Osteocyte (in vitro differentiated cells): Measurements from ENCODE around the gene SNRNP48. TPM values are rescaled to one million over a fixed set of nuclear protein-coding genes. Genes with fewer than 3 reads are reported as not detected.

Source experiments
- DNase-seq: peaks from one replicate; pipeline ENCODE4 v3.0.0; 2021; ENCODE audit warnings: mixed read lengths; ENCODE audit not compliant: unreplicated experiment; ENCODE audit errors: extremely low spot score
- H3K27ac Mint-ChIP-seq: one replicate; pipeline ENCODE4 v1.8.0; 2021; ENCODE audit warnings: mild to moderate bottlenecking, mixed read lengths; ENCODE audit not compliant: unreplicated experiment
- H3K27me3 Mint-ChIP-seq: one replicate; pipeline ENCODE4 v1.8.0; 2021; ENCODE audit warnings: mixed read lengths; ENCODE audit not compliant: unreplicated experiment
- H3K36me3 Mint-ChIP-seq: one replicate; pipeline ENCODE4 v1.8.0; 2021; ENCODE audit warnings: mixed read lengths; ENCODE audit not compliant: unreplicated experiment
- H3K4me1 Mint-ChIP-seq: one replicate; pipeline ENCODE4 v1.8.0; 2021; ENCODE audit warnings: mixed read lengths; ENCODE audit not compliant: unreplicated experiment
- H3K4me3 Mint-ChIP-seq: one replicate; pipeline ENCODE4 v1.8.0; 2021; ENCODE audit warnings: mild to moderate bottlenecking, moderate library complexity, mixed read lengths; ENCODE audit not compliant: unreplicated experiment
- H3K9me3 Mint-ChIP-seq: one replicate; pipeline ENCODE4 v1.8.0; 2021; ENCODE audit warnings: mixed read lengths; ENCODE audit not compliant: unreplicated experiment
- CTCF ChIP-seq: fragments of 200-600 bp; sonication (generic); IDR thresholded peaks from 2 replicates; pipeline ENCODE4 v1.5.0; 2021; ENCODE audit warnings: antibody characterized with exemption, mild to moderate bottlenecking, moderate library complexity
- total RNA-seq: library from RNA; stranded (reverse); gene quantifications from 2 replicates; pipeline ENCODE4 v1.2.1, GENCODE V29; 2021

Gene SNRNP48
- total RNA-seq, 1 donor from 2014 or later, result 12.1 TPM

- no peaks in the 10 kb centered on the region for H3K27me3 Mint-ChIP-seq
- no peak overlapping the region for H3K4me3 Mint-ChIP-seq
- no peaks in the 10 kb centered on the region for H3K4me1 Mint-ChIP-seq
- no peak for TF ChIP-seq CTCF
- DNase-seq, result no peak
- peaks cover 57% of the 10 kb centered on the region for H3K36me3 Mint-ChIP-seq
- no peak overlapping the region for H3K27ac Mint-ChIP-seq
- H3K9me3 Mint-ChIP-seq, result no peaks in the 10 kb centered on the region
These were observed 11.1 kb upstream of the SNRNP48 start for GRCh38 chr6:7578931-7579330.

GRCh38 chr6:7579851-7580250 lies 10.1 kb upstream of the SNRNP48 start:
- Mint-ChIP-seq H3K4me1 (no peaks in the 10 kb centered on the region), H3K4me3 (no peak overlapping the region), H3K36me3 (peaks cover 64% of the 10 kb centered on the region), H3K9me3 (no peaks in the 10 kb centered on the region), H3K27ac (no peak overlapping the region), H3K27me3 (no peaks in the 10 kb centered on the region)
- no peak for TF ChIP-seq CTCF
- no peak for DNase-seq

- H3K27me3 Mint-ChIP-seq, result no peaks in the 10 kb centered on the region
- no peak for TF ChIP-seq CTCF
- no peaks in the 10 kb centered on the region for H3K4me1 Mint-ChIP-seq
- no peak overlapping the region for H3K4me3 Mint-ChIP-seq
- no peaks in the 10 kb centered on the region for H3K9me3 Mint-ChIP-seq
- H3K27ac Mint-ChIP-seq, result no peak overlapping the region
- H3K36me3 Mint-ChIP-seq, result peaks cover 64% of the 10 kb centered on the region
- no peak for DNase-seq
These were observed 9.5 kb upstream of the SNRNP48 start for GRCh38 chr6:7580537-7580926.

GRCh38 chr6:7580927-7581618 lies 8.9 kb upstream of the SNRNP48 start:
- H3K27ac Mint-ChIP-seq, result no peak overlapping the region
- no peak overlapping the region for H3K4me3 Mint-ChIP-seq
- no peak for DNase-seq
- H3K27me3 Mint-ChIP-seq, result no peaks in the 10 kb centered on the region
- H3K36me3 Mint-ChIP-seq, result peaks cover 65% of the 10 kb centered on the region
- no peaks in the 10 kb centered on the region for H3K4me1 Mint-ChIP-seq
- TF ChIP-seq CTCF, result no peak
- H3K9me3 Mint-ChIP-seq, result no peaks in the 10 kb centered on the region

GRCh38 chr6:7585287-7585930 lies 4.6 kb upstream of the SNRNP48 start:
- H3K27me3 Mint-ChIP-seq, result no peaks in the 10 kb centered on the region
- no peaks in the 10 kb centered on the region for H3K9me3 Mint-ChIP-seq
- H3K36me3 Mint-ChIP-seq, result peaks cover 44% of the 10 kb centered on the region
- TF ChIP-seq CTCF, result no peak
- H3K4me3 Mint-ChIP-seq, result no peak overlapping the region
- peaks cover 27% of the 10 kb centered on the region for H3K4me1 Mint-ChIP-seq
- no peak for DNase-seq
- H3K27ac Mint-ChIP-seq, result peak overlapping the region; percentile 44
